Mononuclear cell (primary cell): ENCODE results near the gene RAG2. TPM values are rescaled to one million over a fixed set of nuclear protein-coding genes. Genes with fewer than 3 reads are reported as not detected.

Experiments
- H3K27me3 ChIP-seq: 2 replicates; pipeline ENCODE4 v1.6.0; 2011; ENCODE audit warnings: low read length, control low read depth; ENCODE audit not compliant: insufficient read depth
- H3K4me1 ChIP-seq: 2 replicates; pipeline ENCODE4 v1.5.1; 2011; ENCODE audit warnings: mild to moderate bottlenecking, low read length, control low read depth; ENCODE audit not compliant: insufficient read depth
- H3K4me3 ChIP-seq: 2 replicates; pipeline ENCODE4 v1.5.1; 2011; ENCODE audit warnings: mild to moderate bottlenecking, low read length, moderate library complexity
- H3K9me3 ChIP-seq: 2 replicates; pipeline ENCODE4 v1.5.1; 2011; ENCODE audit warnings: low read depth, mild to moderate bottlenecking, control low read depth, low read length
- total RNA-seq: library from RNA; depleted of rRNA; stranded (reverse); fragments of >200 nt; gene quantifications from one replicate; pipeline ENCODE4 v1.2.3, GENCODE V29; 2012

The RAG2 gene
- total RNA-seq, 1 donor: not detected

- H3K27me3 ChIP-seq: peaks cover 9% of the 10 kb centered on the region
- no peaks in the 10 kb centered on the region for H3K9me3 ChIP-seq
- H3K4me1 ChIP-seq: no peaks in the 10 kb centered on the region
- no peak overlapping the region for H3K4me3 ChIP-seq
These were observed 17.8 kb upstream of the RAG2 start for GRCh38 chr11:36615826-36616225.

- no peaks in the 10 kb centered on the region for H3K4me1 ChIP-seq
- H3K27me3 ChIP-seq: no peaks in the 10 kb centered on the region
- H3K9me3 ChIP-seq: no peaks in the 10 kb centered on the region
- no peak overlapping the region for H3K4me3 ChIP-seq
These were observed 11.3 kb upstream of the RAG2 start for GRCh38 chr11:36609383-36609782.

- Histone ChIP-seq H3K4me3 (no peak overlapping the region), H3K27me3 (no peaks in the 10 kb centered on the region), H3K9me3 (no peaks in the 10 kb centered on the region)
These were observed 10.6 kb upstream of the RAG2 start for GRCh38 chr11:36608491-36609199.

GRCh38 chr11:36605221-36606216 lies 7.5 kb upstream of the RAG2 start:
- H3K27me3 ChIP-seq: no peaks in the 10 kb centered on the region
- peaks cover 11% of the 10 kb centered on the region for H3K4me1 ChIP-seq
- no peaks in the 10 kb centered on the region for H3K9me3 ChIP-seq
- no peak overlapping the region for H3K4me3 ChIP-seq

More at GRCh38 chr11:36608491-36609199, 10.6 kb upstream of the RAG2 start:
- no peaks in the 10 kb centered on the region for H3K4me1 ChIP-seq

- Histone ChIP-seq H3K4me3 (no peak overlapping the region), H3K4me1 (peaks cover 11% of the 10 kb centered on the region), H3K27me3 (no peaks in the 10 kb centered on the region), H3K9me3 (no peaks in the 10 kb centered on the region)
These were observed 4.1 kb upstream of the RAG2 start for GRCh38 chr11:36602135-36602534.

- no peak overlapping the region for H3K4me3 ChIP-seq
- peaks cover 11% of the 10 kb centered on the region for H3K4me1 ChIP-seq
- H3K27me3 ChIP-seq: no peaks in the 10 kb centered on the region
- no peaks in the 10 kb centered on the region for H3K9me3 ChIP-seq
These were observed 3.1 kb upstream of the RAG2 start for GRCh38 chr11:36601155-36601554.

- Histone ChIP-seq H3K27me3 (peaks cover 4% of the 10 kb centered on the region), H3K4me3 (no peak overlapping the region), H3K9me3 (no peaks in the 10 kb centered on the region), H3K4me1 (peaks cover 11% of the 10 kb centered on the region)
These were observed 2.1 kb upstream of the RAG2 start for GRCh38 chr11:36600180-36600579.

- H3K27me3 ChIP-seq: peaks cover 13% of the 10 kb centered on the region
- H3K4me3 ChIP-seq: no peak overlapping the region
- no peaks in the 10 kb centered on the region for H3K9me3 ChIP-seq
- peaks cover 11% of the 10 kb centered on the region for H3K4me1 ChIP-seq
These were observed 1.2 kb downstream of the RAG2 start for GRCh38 chr11:36596880-36597279.

- no peaks in the 10 kb centered on the region for H3K4me1 ChIP-seq
- peak within 1 kb of the TSS; percentile 56 for H3K4me3 ChIP-seq
- H3K9me3 ChIP-seq: no peaks in the 10 kb centered on the region
- H3K27me3 ChIP-seq: peaks cover 18% of the 10 kb centered on the region
These were observed 3.6 kb downstream of the RAG2 start, which contains the start of gene IFTAP for GRCh38 chr11:36594316-36594989. Gene IFTAP (plus strand): TSS chr11:36594502. CDS start chr11:36610104, 15,602 bp downstream.

- no peaks in the 10 kb centered on the region for H3K4me1 ChIP-seq
These were observed 6.6 kb downstream of the RAG2 start for GRCh38 chr11:36591433-36591832.

GRCh38 chr11:36590513-36590912 lies 7.5 kb downstream of the RAG2 start:
- H3K27me3 ChIP-seq: peaks cover 17% of the 10 kb centered on the region
- no peak overlapping the region for H3K4me3 ChIP-seq
- H3K9me3 ChIP-seq: no peaks in the 10 kb centered on the region
- H3K4me1 ChIP-seq: no peaks in the 10 kb centered on the region

More at GRCh38 chr11:36591433-36591832, 6.6 kb downstream of the RAG2 start:
- Histone ChIP-seq H3K4me3 (no peak overlapping the region), H3K9me3 (no peaks in the 10 kb centered on the region), H3K27me3 (peaks cover 18% of the 10 kb centered on the region)

- no peak overlapping the region for H3K4me3 ChIP-seq
- no peaks in the 10 kb centered on the region for H3K9me3 ChIP-seq
- H3K4me1 ChIP-seq: no peaks in the 10 kb centered on the region
- peaks cover 8% of the 10 kb centered on the region for H3K27me3 ChIP-seq
These were observed 9.9 kb downstream of the RAG2 start for GRCh38 chr11:36588099-36588498.

GRCh38 chr11:36586543-36586942 lies 11.5 kb downstream of the RAG2 start:
- no peaks in the 10 kb centered on the region for H3K4me1 ChIP-seq
- no peak overlapping the region for H3K4me3 ChIP-seq
- H3K27me3 ChIP-seq: peaks cover 4% of the 10 kb centered on the region
- no peaks in the 10 kb centered on the region for H3K9me3 ChIP-seq

- H3K9me3 ChIP-seq: no peaks in the 10 kb centered on the region
- no peaks in the 10 kb centered on the region for H3K27me3 ChIP-seq
- H3K4me1 ChIP-seq: no peaks in the 10 kb centered on the region
- no peak overlapping the region for H3K4me3 ChIP-seq
These were observed 14.4 kb downstream of the RAG2 start for GRCh38 chr11:36583667-36584066.

- Histone ChIP-seq H3K9me3 (no peaks in the 10 kb centered on the region), H3K27me3 (peaks cover 2% of the 10 kb centered on the region), H3K4me3 (no peak overlapping the region), H3K4me1 (no peaks in the 10 kb centered on the region)
These were observed 16.5 kb downstream of the RAG2 start for GRCh38 chr11:36581536-36581935.
